Lower leg skin (tissue), 4 donors: ENCODE results near the gene PKD1. TPM values are rescaled to one million over a fixed set of nuclear protein-coding genes. Genes with fewer than 3 reads are reported as not detected.

ENCODE experiments used
- DNase-seq, 2 donors: peaks; one replicate each; pipeline ENCODE4 v3.0.0-alpha.2; 2019; ENCODE audit warnings: low spot score in 2 of 2
- H3K4me3 ChIP-seq: fragments of 200-600 bp; sonication (generic); 2 replicates; pipeline ENCODE4 v1.5.1; 2017; ENCODE audit warnings: mild to moderate bottlenecking, low read depth; ENCODE audit not compliant: poor library complexity, severe bottlenecking
- POLR2A ChIP-seq, 2 donors: fragments of 450-650 bp; IDR thresholded peaks; one replicate each; pipeline ENCODE4 v1.6.1; 2016 to 2017; ENCODE audit warnings: antibody characterized with exemption in 2 of 2, mild to moderate bottlenecking in 1 of 2, moderate library complexity in 1 of 2
- WGBS, 2 donors: methylation state at CpG; one replicate each; pipeline ENCODE4 v1.1.5; 2018; 5-methylcytosine and 5-hydroxymethylcytosine counted together
- intact Hi-C: fragments of 100-400 bp; cut with DNase I; formaldehyde crosslinking; loops from one replicate; pipeline ENCODE4 v1.15.0; 2023; ENCODE audit warnings: low total_unique reads
- total RNA-seq, 4 donors: library from RNA; depleted of rRNA; stranded (reverse); fragments of >200 nt; gene quantifications; one replicate each; pipeline ENCODE4 v1.1.0, GENCODE V29; 2016
- TF ChIP-seq, protein P1 (sequence below), 3 donors: fragments of 450-650 bp; IDR thresholded peaks; one replicate each; pipeline ENCODE4 v1.5.1; 2016; ENCODE audit warnings: antibody characterized with exemption in 3 of 3, mild to moderate bottlenecking in 3 of 3, moderate library complexity in 2 of 3

Gene PKD1
- total RNA-seq, 4 donors from 2014 or later, result 125 to 266 (median 192) TPM

DNA sequence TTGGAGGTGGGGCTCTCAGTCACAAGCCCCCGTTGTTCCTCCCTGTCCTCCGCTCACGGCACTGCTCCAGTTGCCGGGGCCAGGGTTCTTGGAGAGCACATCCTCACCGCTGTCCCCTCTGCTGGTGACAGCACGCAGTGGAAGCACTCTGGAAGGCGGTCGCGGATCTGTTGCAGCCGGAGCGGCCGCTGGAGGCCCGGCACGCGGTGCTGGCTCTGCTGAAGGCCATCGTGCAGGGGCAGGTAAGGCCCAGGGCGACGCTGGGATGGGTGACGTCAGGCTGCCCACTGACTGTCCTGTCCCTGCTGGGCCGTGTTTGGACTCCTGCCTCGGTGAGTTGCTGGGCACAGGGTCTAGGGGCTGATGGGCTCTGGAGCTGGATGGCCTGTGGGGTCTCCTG lies 82.5 kb downstream of the PKD1 start:
- intact Hi-C loops, result no loop called here

DNA sequence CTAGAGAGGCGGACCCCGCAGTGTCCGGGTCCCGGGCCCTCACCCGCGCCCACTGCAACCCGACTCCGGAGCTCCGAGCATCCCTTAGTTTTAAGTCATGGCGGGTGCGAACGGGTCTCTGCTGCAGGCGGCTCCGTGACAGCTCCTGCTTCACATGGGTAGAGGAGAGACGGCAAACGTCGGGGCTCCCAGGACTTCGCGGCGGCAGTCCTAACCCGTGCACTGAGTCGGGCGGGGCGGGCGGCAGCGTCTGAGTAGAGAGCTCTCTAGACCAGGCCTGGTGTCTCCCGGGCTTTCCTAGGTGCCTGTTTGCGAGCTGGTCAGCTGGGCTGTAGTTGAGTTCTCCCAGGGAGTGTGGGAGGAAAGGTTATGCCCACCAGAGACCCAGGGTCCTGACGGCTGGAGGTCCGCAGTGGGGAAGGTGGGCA lies 87.6 kb downstream of the PKD1 start:
- H3K4me3 ChIP-seq, result peak overlapping the region; percentile 71
- 0 to 2% methylated on average over 2 to 17 of the region's 30 CpGs for WGBS, 2 donors
- intact Hi-C loops, result no loop called here
- no peak for DNase-seq
- TF ChIP-seq POLR2A (IDR thresholded peaks at IDR 0.05), result no peak
- TF ChIP-seq, protein P1, sequence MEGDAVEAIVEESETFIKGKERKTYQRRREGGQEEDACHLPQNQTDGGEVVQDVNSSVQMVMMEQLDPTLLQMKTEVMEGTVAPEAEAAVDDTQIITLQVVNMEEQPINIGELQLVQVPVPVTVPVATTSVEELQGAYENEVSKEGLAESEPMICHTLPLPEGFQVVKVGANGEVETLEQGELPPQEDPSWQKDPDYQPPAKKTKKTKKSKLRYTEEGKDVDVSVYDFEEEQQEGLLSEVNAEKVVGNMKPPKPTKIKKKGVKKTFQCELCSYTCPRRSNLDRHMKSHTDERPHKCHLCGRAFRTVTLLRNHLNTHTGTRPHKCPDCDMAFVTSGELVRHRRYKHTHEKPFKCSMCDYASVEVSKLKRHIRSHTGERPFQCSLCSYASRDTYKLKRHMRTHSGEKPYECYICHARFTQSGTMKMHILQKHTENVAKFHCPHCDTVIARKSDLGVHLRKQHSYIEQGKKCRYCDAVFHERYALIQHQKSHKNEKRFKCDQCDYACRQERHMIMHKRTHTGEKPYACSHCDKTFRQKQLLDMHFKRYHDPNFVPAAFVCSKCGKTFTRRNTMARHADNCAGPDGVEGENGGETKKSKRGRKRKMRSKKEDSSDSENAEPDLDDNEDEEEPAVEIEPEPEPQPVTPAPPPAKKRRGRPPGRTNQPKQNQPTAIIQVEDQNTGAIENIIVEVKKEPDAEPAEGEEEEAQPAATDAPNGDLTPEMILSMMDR (IDR thresholded peaks at IDR 0.05), result no peak

More for the DNA sequence above, 82.5 kb downstream of the PKD1 start:
- WGBS, 2 donors, result 95 to 100% methylated on average over 12 to 21 of the region's 21 CpGs
- H3K4me3 ChIP-seq, result no peak overlapping the region
- DNase-seq, result no peak
- no peak for TF ChIP-seq POLR2A (IDR thresholded peaks at IDR 0.05)
- TF ChIP-seq, protein P1 (IDR thresholded peaks at IDR 0.05), result no peak

DNA sequence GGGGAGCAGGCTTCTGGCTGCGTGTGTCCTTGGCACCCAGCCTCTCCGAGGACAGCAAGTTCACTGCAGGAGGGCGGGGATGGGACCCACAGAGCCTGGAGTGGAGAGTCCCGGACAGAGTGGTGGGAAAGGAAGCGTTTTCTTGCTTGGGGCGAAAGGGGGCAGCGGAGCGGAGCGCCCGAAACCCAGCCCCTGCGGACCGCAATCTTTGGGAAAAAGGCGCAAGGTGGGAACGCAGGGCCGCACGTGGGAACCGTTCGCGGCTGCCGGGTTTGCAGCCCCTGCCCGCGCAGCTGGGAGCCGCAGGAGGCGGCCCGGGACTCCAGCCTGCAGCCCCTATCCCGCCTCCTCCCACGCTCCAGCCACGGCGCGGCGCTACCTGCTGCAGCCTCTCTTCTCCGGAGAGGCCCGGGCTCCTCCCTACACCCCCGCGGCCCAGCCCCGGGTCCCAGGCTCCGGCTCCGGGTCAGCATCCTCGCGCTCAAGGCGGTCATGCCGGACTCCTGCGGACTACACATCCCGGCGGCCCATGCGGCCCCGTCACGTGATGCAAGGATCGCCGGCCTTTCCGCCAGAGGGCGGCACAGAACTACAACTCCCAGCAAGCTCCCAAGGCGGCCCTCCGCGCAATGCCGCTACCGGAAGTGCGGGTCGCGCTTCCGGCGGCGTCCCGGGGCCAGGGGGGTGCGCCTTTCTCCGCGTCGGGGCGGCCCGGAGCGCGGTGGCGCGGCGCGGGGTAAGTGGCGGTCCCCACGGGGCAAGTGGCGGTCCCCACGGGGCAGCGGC lies 88.2 kb downstream of the PKD1 start, which contains the start of the genes NTHL1 and TSC2:
Gene NTHL1 (minus strand): TSS at position 505 of the 786 bp plus-strand sequence. CDS start 11 bp downstream, at position 494.
Gene TSC2 (plus strand): TSS at position 656 of the 786 bp plus-strand sequence. CDS start 631 bp downstream, outside the sequence.
- peak; percentile 95 to 99 for DNase-seq
- peak within 1 kb of the TSS; percentile 71 for H3K4me3 ChIP-seq
- no peak for TF ChIP-seq POLR2A (IDR thresholded peaks at IDR 0.05)
- TF ChIP-seq, protein P1 (IDR thresholded peaks at IDR 0.05), result no peak
- intact Hi-C loops, result no loop called here
- 0 to 1% methylated on average over 37 to 43 of the region's 81 CpGs for WGBS, 2 donors

DNA sequence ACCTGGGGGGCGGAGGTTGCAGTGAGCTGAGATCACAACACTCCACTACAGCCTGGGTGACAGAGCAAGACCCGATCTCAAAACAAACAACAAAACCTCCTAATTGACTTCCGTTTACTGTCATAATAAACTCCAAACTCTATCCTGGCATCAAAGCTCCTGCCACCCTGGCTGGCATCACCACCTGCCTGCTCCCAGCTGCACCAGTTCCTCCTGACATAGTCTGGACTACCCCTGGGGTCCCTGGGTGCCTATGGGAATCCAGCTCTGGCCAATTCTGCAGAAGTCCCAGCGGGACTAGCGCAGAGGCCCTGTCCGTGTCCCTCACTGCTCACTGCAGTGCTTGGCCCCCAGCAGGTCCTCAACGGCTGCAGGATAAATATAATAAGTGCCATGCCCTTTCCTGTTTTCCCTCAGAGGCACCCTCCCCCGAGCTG lies 88.8 kb downstream of the PKD1 start:
- DNase-seq, result no peak
- no peak overlapping the region for H3K4me3 ChIP-seq
- WGBS, 2 donors, result 18 to 19% methylated on average over 6 to 8 of the region's 8 CpGs
- intact Hi-C loops, result no loop called here
- TF ChIP-seq POLR2A (IDR thresholded peaks at IDR 0.05), result no peak
- TF ChIP-seq, protein P1 (IDR thresholded peaks at IDR 0.05), result no peak

DNA sequence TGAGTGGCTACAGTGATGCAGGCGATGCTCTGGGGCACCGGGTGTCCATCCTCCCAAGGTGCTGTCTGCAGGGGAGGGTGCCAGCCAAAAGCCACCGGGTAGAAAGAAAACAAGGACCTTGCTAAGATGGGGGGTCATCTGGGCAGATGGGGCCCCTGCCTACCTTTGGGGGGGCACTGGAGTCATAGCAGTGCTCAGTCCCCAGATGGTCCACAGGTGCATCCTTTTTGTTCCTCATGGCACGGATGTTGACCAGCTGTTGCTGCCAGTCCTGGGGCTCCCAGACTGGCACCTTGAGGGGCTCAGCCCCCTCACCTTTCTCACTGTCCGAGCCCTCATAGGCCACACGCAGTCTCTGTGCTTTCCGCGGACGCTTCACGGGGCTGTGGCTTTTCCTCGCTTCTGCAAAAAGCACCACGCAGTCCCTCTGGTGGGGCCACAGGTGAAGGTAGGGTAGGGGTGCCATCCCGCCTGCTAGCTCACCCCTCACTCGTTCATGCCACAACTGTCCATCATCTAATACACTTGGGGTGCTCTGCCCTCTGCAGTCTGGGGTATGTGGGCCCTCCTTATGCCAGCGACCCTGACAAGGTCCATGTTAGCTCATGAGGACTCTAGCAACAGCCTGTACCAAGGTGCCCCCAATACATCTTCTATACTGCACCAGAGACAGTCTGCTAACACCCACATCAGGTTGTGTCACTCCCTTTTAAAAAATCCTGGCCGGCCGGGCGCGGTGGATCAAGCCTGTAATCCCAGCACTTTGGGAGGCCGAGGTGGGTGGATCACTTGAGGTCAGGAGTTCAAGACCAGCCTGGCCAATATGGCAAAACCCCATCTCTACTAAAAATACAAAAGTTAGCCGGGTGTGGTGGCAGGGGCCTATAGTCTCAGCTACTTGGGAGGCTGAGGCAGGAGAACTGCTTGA lies 89.5 kb downstream of the PKD1 start:
- no peak overlapping the region for H3K4me3 ChIP-seq
- 89 to 91% methylated on average over 21 of the region's 21 CpGs for WGBS, 2 donors
- TF ChIP-seq POLR2A (IDR thresholded peaks at IDR 0.05), result no peak
- TF ChIP-seq, protein P1 (IDR thresholded peaks at IDR 0.05), result no peak
- intact Hi-C loops, result no loop called here
- DNase-seq, result no peak
